ENCODE results near the gene SH2D3A.

DNA sequence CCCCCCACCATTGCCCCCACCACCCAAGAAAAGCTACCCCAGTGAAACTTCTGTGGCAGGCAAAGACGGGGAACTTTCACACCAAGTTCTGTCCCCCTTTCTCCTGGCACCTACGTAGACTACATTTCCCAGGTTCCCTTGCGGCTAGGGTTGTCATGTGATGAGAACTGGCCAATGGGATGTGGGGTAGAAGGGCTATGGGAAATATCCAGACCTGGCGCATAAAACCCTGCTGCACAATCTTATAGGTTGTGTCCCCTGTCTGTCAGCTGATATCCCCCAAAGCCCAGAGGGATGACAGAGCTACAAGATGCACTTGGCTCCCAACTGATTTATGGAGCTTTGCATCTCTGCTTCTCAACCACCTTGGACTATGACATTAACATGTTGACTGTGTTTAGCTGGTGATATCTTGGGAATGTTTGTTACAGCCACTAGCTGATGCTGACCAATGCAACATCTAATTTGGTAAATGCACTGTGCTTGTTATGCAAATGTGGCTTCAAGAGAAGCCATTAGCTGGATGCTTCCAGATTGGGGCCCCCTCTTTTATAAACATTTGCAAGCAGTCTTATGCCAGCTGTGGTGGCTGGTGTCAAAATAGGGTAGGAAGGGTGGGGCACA is 6.1 kb downstream of the SH2D3A start:
- TF ChIP-seq, protein P1, sequence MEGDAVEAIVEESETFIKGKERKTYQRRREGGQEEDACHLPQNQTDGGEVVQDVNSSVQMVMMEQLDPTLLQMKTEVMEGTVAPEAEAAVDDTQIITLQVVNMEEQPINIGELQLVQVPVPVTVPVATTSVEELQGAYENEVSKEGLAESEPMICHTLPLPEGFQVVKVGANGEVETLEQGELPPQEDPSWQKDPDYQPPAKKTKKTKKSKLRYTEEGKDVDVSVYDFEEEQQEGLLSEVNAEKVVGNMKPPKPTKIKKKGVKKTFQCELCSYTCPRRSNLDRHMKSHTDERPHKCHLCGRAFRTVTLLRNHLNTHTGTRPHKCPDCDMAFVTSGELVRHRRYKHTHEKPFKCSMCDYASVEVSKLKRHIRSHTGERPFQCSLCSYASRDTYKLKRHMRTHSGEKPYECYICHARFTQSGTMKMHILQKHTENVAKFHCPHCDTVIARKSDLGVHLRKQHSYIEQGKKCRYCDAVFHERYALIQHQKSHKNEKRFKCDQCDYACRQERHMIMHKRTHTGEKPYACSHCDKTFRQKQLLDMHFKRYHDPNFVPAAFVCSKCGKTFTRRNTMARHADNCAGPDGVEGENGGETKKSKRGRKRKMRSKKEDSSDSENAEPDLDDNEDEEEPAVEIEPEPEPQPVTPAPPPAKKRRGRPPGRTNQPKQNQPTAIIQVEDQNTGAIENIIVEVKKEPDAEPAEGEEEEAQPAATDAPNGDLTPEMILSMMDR (conservative IDR thresholded peaks at IDR 0.05) = no peak
- no peak for TF ChIP-seq EZH2 (IDR thresholded peaks at IDR 0.05; ENCODE audit: low read depth)

All from PC-9 (cell line).